Esophagus squamous epithelium (tissue), 5 donors: ENCODE data around the gene UACA. TPM values are rescaled to one million over a fixed set of nuclear protein-coding genes. Genes with fewer than 3 reads are reported as not detected.

Experiments used
- DNase-seq: peaks from one replicate; lab custom pipeline; 2025; lab: John Stamatoyannopoulos, UW
- H3K27ac ChIP-seq, 4 donors: fragments of 200-600 bp; sonication (generic); one replicate each; pipeline ENCODE4 v1.5.1; 2016 to 2019; ENCODE audit warnings: mild to moderate bottlenecking in 1 of 4
- H3K27me3 ChIP-seq, 4 donors: fragments of 200-600 bp; sonication (generic); 1 replicate in 3 of 4; 2 replicates in 1 of 4; pipeline versions ENCODE4 v1.5.1 to v1.6.0; 2017 to 2021; ENCODE audit warnings: antibody characterized with exemption in 1 of 4
- H3K36me3 ChIP-seq, 3 donors: fragments of 200-600 bp; sonication (generic); one replicate each; pipeline ENCODE4 v1.5.1; 2016 to 2019
- H3K4me1 ChIP-seq, 3 donors: fragments of 200-600 bp; sonication (generic); one replicate each; pipeline ENCODE4 v1.5.1; 2017 to 2019
- H3K4me3 ChIP-seq, 4 donors: fragments of 200-600 bp; sonication (generic); 1 replicate in 3 of 4; 2 replicates in 1 of 4; pipeline ENCODE4 v1.5.1; 2016 to 2019; ENCODE audit warnings: mild to moderate bottlenecking in 2 of 4, moderate library complexity in 1 of 4
- H3K9me3 ChIP-seq, 3 donors: fragments of 200-600 bp; sonication (generic); one replicate each; pipeline ENCODE4 v1.5.1; 2016 to 2019
- POLR2A ChIP-seq, 4 donors: fragments of 450-650 bp; IDR thresholded peaks; one replicate each; pipeline ENCODE4 v1.6.1; 2017; ENCODE audit warnings: antibody characterized with exemption in 4 of 4, mild to moderate bottlenecking in 4 of 4, moderate library complexity in 3 of 4
- WGBS, 2 donors: methylation state at CpG; one replicate each; pipeline ENCODE4 v1.1.5; 2018; 5-methylcytosine and 5-hydroxymethylcytosine counted together
- intact Hi-C: fragments of 100-400 bp; cut with DNase I; formaldehyde crosslinking; loops from one replicate; pipeline ENCODE4 v1.15.0; 2022
- total RNA-seq, 4 donors: library from RNA; depleted of rRNA; stranded (reverse); fragments of >200 nt; gene quantifications; one replicate each; pipeline ENCODE4 v1.1.0, GENCODE V29; 2016
- TF ChIP-seq, protein P1 (sequence below), 6 experiments: fragments of 450-650 bp in 4 of 6; fragments of 200-600 bp in 2 of 6; sonication (generic) in 2 of 6; IDR thresholded peaks; one replicate each; pipeline ENCODE4 v1.5.1; 2016 to 2019; ENCODE audit warnings: antibody characterized with exemption in 6 of 6, mild to moderate bottlenecking in 4 of 6, moderate library complexity in 4 of 6
- donor health status: DM: yes; HTN: yes; CAD: no.

The UACA gene
- total RNA-seq, 4 donors from 2014 or later: 18.3 to 55.3 (median 29.8) TPM

DNA sequence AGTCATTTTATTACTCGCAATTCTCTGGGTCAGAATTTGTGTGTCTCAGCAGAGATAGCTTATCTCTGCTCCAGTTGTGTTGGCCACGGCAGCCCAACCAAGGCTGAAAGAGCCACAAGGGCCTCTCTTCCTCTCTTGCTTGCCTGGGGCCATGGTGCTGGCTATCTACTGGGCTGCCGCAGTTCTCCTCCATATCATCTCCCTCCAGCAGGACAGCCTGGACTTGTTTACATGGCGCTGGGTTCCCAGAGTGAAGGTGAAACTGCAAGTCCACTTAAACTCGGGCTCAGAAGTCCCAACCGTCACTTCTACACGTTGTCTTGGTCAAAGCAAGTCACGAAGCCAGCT is 134.8 kb downstream of the UACA start:
- no peak overlapping the region for H3K4me3 ChIP-seq
- H3K9me3 ChIP-seq: peaks cover 0 to under 1% (median 0%) of the 10 kb centered on the region in 3 donors
- no peak for TF ChIP-seq POLR2A (IDR thresholded peaks at IDR 0.05)
- TF ChIP-seq, protein P1, sequence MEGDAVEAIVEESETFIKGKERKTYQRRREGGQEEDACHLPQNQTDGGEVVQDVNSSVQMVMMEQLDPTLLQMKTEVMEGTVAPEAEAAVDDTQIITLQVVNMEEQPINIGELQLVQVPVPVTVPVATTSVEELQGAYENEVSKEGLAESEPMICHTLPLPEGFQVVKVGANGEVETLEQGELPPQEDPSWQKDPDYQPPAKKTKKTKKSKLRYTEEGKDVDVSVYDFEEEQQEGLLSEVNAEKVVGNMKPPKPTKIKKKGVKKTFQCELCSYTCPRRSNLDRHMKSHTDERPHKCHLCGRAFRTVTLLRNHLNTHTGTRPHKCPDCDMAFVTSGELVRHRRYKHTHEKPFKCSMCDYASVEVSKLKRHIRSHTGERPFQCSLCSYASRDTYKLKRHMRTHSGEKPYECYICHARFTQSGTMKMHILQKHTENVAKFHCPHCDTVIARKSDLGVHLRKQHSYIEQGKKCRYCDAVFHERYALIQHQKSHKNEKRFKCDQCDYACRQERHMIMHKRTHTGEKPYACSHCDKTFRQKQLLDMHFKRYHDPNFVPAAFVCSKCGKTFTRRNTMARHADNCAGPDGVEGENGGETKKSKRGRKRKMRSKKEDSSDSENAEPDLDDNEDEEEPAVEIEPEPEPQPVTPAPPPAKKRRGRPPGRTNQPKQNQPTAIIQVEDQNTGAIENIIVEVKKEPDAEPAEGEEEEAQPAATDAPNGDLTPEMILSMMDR (IDR thresholded peaks at IDR 0.05): no peak
- DNase-seq: no peak
- peaks cover 0 to 27% (median 0%) of the 10 kb centered on the region in 4 donors for H3K27me3 ChIP-seq
- peaks cover 0 to 30% (median 0%) of the 10 kb centered on the region in 3 donors for H3K4me1 ChIP-seq
- WGBS, 2 donors: 82 to 93% methylated on average over 4 of the region's 8 CpGs
- intact Hi-C loops: no loop called here
- H3K36me3 ChIP-seq: no peaks in the 10 kb centered on the region
- H3K27ac ChIP-seq: no peak overlapping the region

DNA sequence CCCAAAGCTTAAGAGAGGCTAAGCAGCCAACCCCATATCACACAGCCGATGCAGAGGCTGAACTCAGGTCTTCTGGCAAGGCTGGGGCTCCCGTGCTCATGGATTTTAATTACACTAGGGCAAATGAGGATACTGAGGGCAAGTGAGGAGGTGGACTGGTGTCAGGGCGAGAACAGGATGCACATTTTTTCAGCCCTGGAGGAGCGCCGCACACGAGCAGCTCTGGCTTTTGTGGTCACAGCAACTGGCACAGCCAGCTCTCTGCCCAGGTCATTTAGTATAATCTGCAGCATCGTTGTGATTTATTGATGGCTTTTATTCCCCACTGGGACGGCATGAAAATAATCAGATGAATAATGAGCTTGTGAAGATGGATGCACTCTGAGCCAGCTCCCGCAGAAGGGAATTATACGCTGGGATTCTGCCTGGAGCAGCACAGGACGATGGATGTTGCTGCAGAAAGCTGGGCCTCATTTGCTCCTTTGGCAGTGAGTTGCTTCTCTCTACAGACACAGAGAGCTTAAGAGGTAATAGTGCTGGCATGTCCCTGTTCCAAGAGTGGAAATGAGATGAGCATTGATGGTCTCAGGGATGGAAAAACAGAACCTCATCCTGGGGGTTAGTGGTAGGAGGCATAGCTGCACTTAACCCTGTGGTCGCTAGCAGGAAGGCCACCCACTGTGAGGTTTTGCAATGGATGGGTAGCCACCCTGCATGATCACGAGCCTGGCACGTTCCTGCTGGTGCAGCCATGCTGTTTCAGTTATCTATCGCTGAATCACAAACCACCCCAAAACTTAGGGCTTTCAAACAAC is 135.4 kb downstream of the UACA start:
- Histone ChIP-seq H3K27ac (no peak overlapping the region), H3K9me3 (peaks cover 0 to 5% (median 0%) of the 10 kb centered on the region in 3 donors), H3K27me3 (peaks cover 0 to 27% (median 0%) of the 10 kb centered on the region in 4 donors), H3K4me3 (no peak overlapping the region), H3K36me3 (no peaks in the 10 kb centered on the region), H3K4me1 (peaks cover 0 to 24% (median 0%) of the 10 kb centered on the region in 3 donors)
- no peak for DNase-seq
- WGBS, 2 donors: 47 to 72% methylated on average over 14 of the region's 15 CpGs
- intact Hi-C loops: no loop called here
- TF ChIP-seq, protein P1 (IDR thresholded peaks at IDR 0.05): no peak
- TF ChIP-seq POLR2A (IDR thresholded peaks at IDR 0.05): no peak

DNA sequence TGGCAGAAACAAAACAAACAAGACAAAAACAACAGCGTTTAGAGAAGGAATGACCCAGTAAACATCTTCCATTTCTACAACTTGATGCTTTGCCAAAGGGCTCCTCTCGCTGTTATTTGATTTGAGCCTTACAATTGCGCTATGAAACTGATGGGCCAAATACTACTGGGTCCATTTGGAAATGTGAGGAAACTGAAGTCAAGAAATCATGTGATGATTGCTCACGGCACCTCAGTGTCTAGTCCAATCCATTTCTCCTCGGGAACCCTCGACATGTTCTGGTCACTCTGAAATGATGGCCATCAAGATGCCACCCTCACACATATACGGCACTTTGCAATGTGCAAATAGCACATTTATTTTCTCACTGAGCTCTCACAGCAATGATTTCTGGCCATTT is 136.0 kb downstream of the UACA start:
- intact Hi-C loops: no loop called here
- no peak overlapping the region for H3K27ac ChIP-seq
- TF ChIP-seq, protein P1 (IDR thresholded peaks at IDR 0.05): no peak
- TF ChIP-seq POLR2A (IDR thresholded peaks at IDR 0.05): no peak
- peaks cover 0 to 18% (median 0%) of the 10 kb centered on the region in 3 donors for H3K4me1 ChIP-seq
- H3K27me3 ChIP-seq: peaks cover 0 to 27% (median 0%) of the 10 kb centered on the region in 4 donors
- H3K36me3 ChIP-seq: no peaks in the 10 kb centered on the region
- WGBS, 2 donors: 81 to 83% methylated on average over 7 of the region's 7 CpGs
- no peak for DNase-seq
- no peak overlapping the region for H3K4me3 ChIP-seq
- peaks cover 0 to 10% (median 0%) of the 10 kb centered on the region in 3 donors for H3K9me3 ChIP-seq

DNA sequence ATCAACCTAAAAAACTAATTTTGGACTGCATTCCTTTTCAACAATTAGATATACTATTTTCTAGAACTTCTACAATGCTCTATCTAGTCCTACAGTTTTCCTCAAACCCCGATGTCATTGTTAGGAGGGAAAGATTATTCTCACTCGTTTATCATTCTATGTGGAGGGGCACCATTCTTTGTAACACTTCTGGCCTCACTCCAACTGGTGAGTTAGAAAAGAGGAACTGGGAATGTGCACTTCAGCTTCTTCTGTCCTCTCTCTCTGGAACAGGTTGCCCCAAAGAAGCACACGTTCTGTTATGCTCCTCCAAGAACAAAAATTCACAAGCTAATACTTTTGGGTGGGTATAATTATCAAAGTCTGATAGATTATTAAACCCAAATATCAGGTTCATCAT is 137.9 kb downstream of the UACA start:
- Histone ChIP-seq H3K4me3 (no peak overlapping the region), H3K9me3 (peaks cover 0 to 16% (median 0%) of the 10 kb centered on the region in 3 donors), H3K27ac (no peak overlapping the region), H3K27me3 (peaks cover 0 to 17% (median 0%) of the 10 kb centered on the region in 4 donors), H3K4me1 (peaks cover 0 to 7% (median 0%) of the 10 kb centered on the region in 3 donors), H3K36me3 (no peaks in the 10 kb centered on the region)
- TF ChIP-seq, protein P1 (IDR thresholded peaks at IDR 0.05): no peak
- no peak for TF ChIP-seq POLR2A (IDR thresholded peaks at IDR 0.05)
- DNase-seq: no peak
- intact Hi-C loops: no loop called here
- 29 to 32% methylated on average over 3 of the region's 3 CpGs for WGBS, 2 donors

DNA sequence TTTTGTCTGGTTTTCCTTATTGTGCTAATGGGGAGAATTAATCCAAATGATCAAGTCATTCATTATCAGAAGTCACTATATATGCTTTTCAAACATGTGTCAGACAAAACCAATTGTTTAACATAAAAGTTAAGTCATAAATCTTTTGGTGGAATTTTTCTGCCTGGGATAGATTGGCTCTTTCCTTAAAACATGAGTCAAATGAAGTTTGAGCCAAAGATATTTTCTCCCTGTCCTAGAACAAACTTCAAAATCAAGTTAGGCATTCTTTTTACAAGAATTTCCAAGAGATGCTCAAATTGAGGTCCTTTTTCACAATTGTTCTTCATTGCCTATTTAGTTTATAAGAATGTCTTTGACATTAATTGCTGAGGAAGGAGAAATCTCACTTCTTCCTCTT is 138.3 kb downstream of the UACA start:
- Histone ChIP-seq H3K36me3 (no peaks in the 10 kb centered on the region), H3K9me3 (peaks cover 0 to 16% (median 0%) of the 10 kb centered on the region in 3 donors), H3K27me3 (peaks cover 0 to 13% (median 0%) of the 10 kb centered on the region in 4 donors), H3K4me3 (no peak overlapping the region), H3K27ac (no peak overlapping the region), H3K4me1 (peaks cover 0 to 7% (median 0%) of the 10 kb centered on the region in 3 donors)
- no peak for DNase-seq
- intact Hi-C loops: no loop called here
- TF ChIP-seq POLR2A (IDR thresholded peaks at IDR 0.05): no peak
- TF ChIP-seq, protein P1 (IDR thresholded peaks at IDR 0.05): no peak
